ENCODE results near the gene PARD6G.

The PARD6G gene

GRCh38 chr18:80149667-80150066, 97.6 kb downstream of the PARD6G start:
- no peak overlapping the region for H4K5ac ChIP-seq (ENCODE audit: low read length)
- H2BK120ac ChIP-seq (ENCODE audit: low read depth, low read length): no peak overlapping the region
- H3K79me2 ChIP-seq (ENCODE audit: control insufficient read depth, insufficient read depth, low read length): no peaks in the 10 kb centered on the region
- H3K27ac ChIP-seq (ENCODE audit: low read depth, low read length): no peak overlapping the region
- H3K4me2 ChIP-seq (ENCODE audit: low read length): no peak overlapping the region
- no peak overlapping the region for H2BK15ac ChIP-seq (replicated peaks; ENCODE audit: low read depth)
- no peak overlapping the region for H2AK5ac ChIP-seq (ENCODE audit: low read length)
- no peak overlapping the region for H3K18ac ChIP-seq (ENCODE audit: low read length)
- H3K4ac ChIP-seq (ENCODE audit: low read depth, low read length): no peak overlapping the region
- no peak for DNase-seq
- no peak overlapping the region for H3K4me3 ChIP-seq (ENCODE audit: low read length)
- H3K23ac ChIP-seq (ENCODE audit: low read length): no peak overlapping the region
- H3K4me1 ChIP-seq (ENCODE audit: control insufficient read depth, low read depth, low read length): no peaks in the 10 kb centered on the region
- no peak overlapping the region for H4K8ac ChIP-seq (ENCODE audit: low read depth, low read length)
- no peaks in the 10 kb centered on the region for H3K27me3 ChIP-seq (ENCODE audit: insufficient read depth, low read length, poor library complexity)
- H3K56ac ChIP-seq (ENCODE audit: low read length): no peak overlapping the region
- no peak overlapping the region for H2BK5ac ChIP-seq (ENCODE audit: low read length)
- no peaks in the 10 kb centered on the region for H3K79me1 ChIP-seq (ENCODE audit: low read length)
- H3K36me3 ChIP-seq (ENCODE audit: control insufficient read depth, insufficient read depth, low read length): no peaks in the 10 kb centered on the region
- no peak overlapping the region for H3K9ac ChIP-seq (ENCODE audit: low read length)

- H3K23ac ChIP-seq (ENCODE audit: low read length): no peak overlapping the region
- no peak overlapping the region for H2BK5ac ChIP-seq (ENCODE audit: low read length)
- H3K4me3 ChIP-seq (ENCODE audit: low read length): no peak overlapping the region
- no peak for DNase-seq
- H3K27me3 ChIP-seq (ENCODE audit: insufficient read depth, low read length, poor library complexity): no peaks in the 10 kb centered on the region
- no peak overlapping the region for H3K18ac ChIP-seq (ENCODE audit: low read length)
- no peaks in the 10 kb centered on the region for H3K36me3 ChIP-seq (ENCODE audit: control insufficient read depth, insufficient read depth, low read length)
- H4K8ac ChIP-seq (ENCODE audit: low read depth, low read length): no peak overlapping the region
- no peak overlapping the region for H3K27ac ChIP-seq (ENCODE audit: low read depth, low read length)
- no peak overlapping the region for H4K5ac ChIP-seq (ENCODE audit: low read length)
- no CpG with 5 or more reads among the region's 34 CpGs for WGBS (ENCODE audit: extremely low coverage, insufficient coverage, low lambda C conversion rate)
- no peak overlapping the region for H3K56ac ChIP-seq (ENCODE audit: low read length)
- H3K9ac ChIP-seq (ENCODE audit: low read length): no peak overlapping the region
- H2BK15ac ChIP-seq (replicated peaks; ENCODE audit: low read depth): no peak overlapping the region
- no peak overlapping the region for H2AK5ac ChIP-seq (ENCODE audit: low read length)
- H2BK120ac ChIP-seq (ENCODE audit: low read depth, low read length): no peak overlapping the region
- H3K79me2 ChIP-seq (ENCODE audit: control insufficient read depth, insufficient read depth, low read length): no peaks in the 10 kb centered on the region
- no peaks in the 10 kb centered on the region for H3K79me1 ChIP-seq (ENCODE audit: low read length)
- no peak overlapping the region for H3K4me2 ChIP-seq (ENCODE audit: low read length)
- no peaks in the 10 kb centered on the region for H3K4me1 ChIP-seq (ENCODE audit: control insufficient read depth, low read depth, low read length)
- no peak overlapping the region for H3K4ac ChIP-seq (ENCODE audit: low read depth, low read length)
Observed at GRCh38 chr18:80148326-80149199, 98.8 kb downstream of the PARD6G start.

GRCh38 chr18:80147418-80148325, 99.6 kb downstream of the PARD6G start:
- DNase-seq: peak; percentile 82
- Histone ChIP-seq H3K27me3 (ENCODE audit: insufficient read depth, low read length, poor library complexity) (no peaks in the 10 kb centered on the region), H3K27ac (ENCODE audit: low read depth, low read length) (no peak overlapping the region), H4K8ac (ENCODE audit: low read depth, low read length) (no peak overlapping the region), H3K4me3 (ENCODE audit: low read length) (peak overlapping the region; percentile 28), H3K56ac (ENCODE audit: low read length) (peak overlapping the region; percentile 34), H3K79me1 (ENCODE audit: low read length) (no peaks in the 10 kb centered on the region), H3K4me1 (ENCODE audit: control insufficient read depth, low read depth, low read length) (no peaks in the 10 kb centered on the region), H2BK120ac (ENCODE audit: low read depth, low read length) (no peak overlapping the region), H2BK15ac (replicated peaks; ENCODE audit: low read depth) (no peak overlapping the region), H3K9ac (ENCODE audit: low read length) (peak overlapping the region; percentile 51), H3K36me3 (ENCODE audit: control insufficient read depth, insufficient read depth, low read length) (no peaks in the 10 kb centered on the region), H2AK5ac (ENCODE audit: low read length) (no peak overlapping the region), H3K4me2 (ENCODE audit: low read length) (peak overlapping the region; percentile 40), H3K18ac (ENCODE audit: low read length) (no peak overlapping the region), H3K79me2 (ENCODE audit: control insufficient read depth, insufficient read depth, low read length) (no peaks in the 10 kb centered on the region), H3K4ac (ENCODE audit: low read depth, low read length) (no peak overlapping the region), H4K5ac (ENCODE audit: low read length) (no peak overlapping the region), H2BK5ac (ENCODE audit: low read length) (no peak overlapping the region), H3K23ac (ENCODE audit: low read length) (no peak overlapping the region)
- WGBS (ENCODE audit: extremely low coverage, insufficient coverage, low lambda C conversion rate): no CpG with 5 or more reads among the region's 52 CpGs

- H3K27me3 ChIP-seq (ENCODE audit: insufficient read depth, low read length, poor library complexity): no peaks in the 10 kb centered on the region
- H3K4me3 ChIP-seq (ENCODE audit: low read length): no peak overlapping the region
- no peaks in the 10 kb centered on the region for H3K79me2 ChIP-seq (ENCODE audit: control insufficient read depth, insufficient read depth, low read length)
- WGBS (ENCODE audit: extremely low coverage, insufficient coverage, low lambda C conversion rate): no CpG with 5 or more reads among the region's 12 CpGs
- H3K9ac ChIP-seq (ENCODE audit: low read length): peak overlapping the region; percentile 51
- H3K79me1 ChIP-seq (ENCODE audit: low read length): no peaks in the 10 kb centered on the region
- peak overlapping the region; percentile 40 for H3K4me2 ChIP-seq (ENCODE audit: low read length)
- H2BK15ac ChIP-seq (replicated peaks; ENCODE audit: low read depth): no peak overlapping the region
- H3K27ac ChIP-seq (ENCODE audit: low read depth, low read length): no peak overlapping the region
- no peak for DNase-seq
- no peak overlapping the region for H3K18ac ChIP-seq (ENCODE audit: low read length)
- H3K4me1 ChIP-seq (ENCODE audit: control insufficient read depth, low read depth, low read length): no peaks in the 10 kb centered on the region
- no peak overlapping the region for H2AK5ac ChIP-seq (ENCODE audit: low read length)
- no peak overlapping the region for H3K4ac ChIP-seq (ENCODE audit: low read depth, low read length)
- H3K36me3 ChIP-seq (ENCODE audit: control insufficient read depth, insufficient read depth, low read length): no peaks in the 10 kb centered on the region
- no peak overlapping the region for H4K5ac ChIP-seq (ENCODE audit: low read length)
- H3K23ac ChIP-seq (ENCODE audit: low read length): no peak overlapping the region
- no peak overlapping the region for H4K8ac ChIP-seq (ENCODE audit: low read depth, low read length)
- H2BK120ac ChIP-seq (ENCODE audit: low read depth, low read length): no peak overlapping the region
- no peak overlapping the region for H2BK5ac ChIP-seq (ENCODE audit: low read length)
- no peak overlapping the region for H3K56ac ChIP-seq (ENCODE audit: low read length)
Observed at GRCh38 chr18:80147037-80147417, 100.3 kb downstream of the PARD6G start.

GRCh38 chr18:80145196-80145804, 102.0 kb downstream of the PARD6G start:
- no CpG with 5 or more reads among the region's 5 CpGs for WGBS (ENCODE audit: extremely low coverage, insufficient coverage, low lambda C conversion rate)
- H2AK5ac ChIP-seq (ENCODE audit: low read length): no peak overlapping the region
- no peak overlapping the region for H3K23ac ChIP-seq (ENCODE audit: low read length)
- no peak overlapping the region for H3K18ac ChIP-seq (ENCODE audit: low read length)
- no peak overlapping the region for H4K8ac ChIP-seq (ENCODE audit: low read depth, low read length)
- no peak for DNase-seq
- no peak overlapping the region for H3K56ac ChIP-seq (ENCODE audit: low read length)
- H3K36me3 ChIP-seq (ENCODE audit: control insufficient read depth, insufficient read depth, low read length): no peaks in the 10 kb centered on the region
- no peak overlapping the region for H3K27ac ChIP-seq (ENCODE audit: low read depth, low read length)
- H3K9ac ChIP-seq (ENCODE audit: low read length): no peak overlapping the region
- H2BK5ac ChIP-seq (ENCODE audit: low read length): no peak overlapping the region
- H2BK120ac ChIP-seq (ENCODE audit: low read depth, low read length): no peak overlapping the region
- H3K79me2 ChIP-seq (ENCODE audit: control insufficient read depth, insufficient read depth, low read length): no peaks in the 10 kb centered on the region
- H3K4me2 ChIP-seq (ENCODE audit: low read length): no peak overlapping the region
- H3K4ac ChIP-seq (ENCODE audit: low read depth, low read length): no peak overlapping the region
- H3K4me3 ChIP-seq (ENCODE audit: low read length): no peak overlapping the region
- no peaks in the 10 kb centered on the region for H3K27me3 ChIP-seq (ENCODE audit: insufficient read depth, low read length, poor library complexity)
- H3K79me1 ChIP-seq (ENCODE audit: low read length): peaks cover 4% of the 10 kb centered on the region
- H2BK15ac ChIP-seq (replicated peaks; ENCODE audit: low read depth): no peak overlapping the region
- no peak overlapping the region for H4K5ac ChIP-seq (ENCODE audit: low read length)
- H3K4me1 ChIP-seq (ENCODE audit: control insufficient read depth, low read depth, low read length): no peaks in the 10 kb centered on the region
